Inferior parietal cortex (tissue), 1 donor: ENCODE data around the gene GCN1.

Source experiments
- DNase-seq: peaks from one replicate; pipeline ENCODE4 v3.0.0-alpha.2; 2016; ENCODE audit errors: extremely low spot score

Gene GCN1

DNA sequence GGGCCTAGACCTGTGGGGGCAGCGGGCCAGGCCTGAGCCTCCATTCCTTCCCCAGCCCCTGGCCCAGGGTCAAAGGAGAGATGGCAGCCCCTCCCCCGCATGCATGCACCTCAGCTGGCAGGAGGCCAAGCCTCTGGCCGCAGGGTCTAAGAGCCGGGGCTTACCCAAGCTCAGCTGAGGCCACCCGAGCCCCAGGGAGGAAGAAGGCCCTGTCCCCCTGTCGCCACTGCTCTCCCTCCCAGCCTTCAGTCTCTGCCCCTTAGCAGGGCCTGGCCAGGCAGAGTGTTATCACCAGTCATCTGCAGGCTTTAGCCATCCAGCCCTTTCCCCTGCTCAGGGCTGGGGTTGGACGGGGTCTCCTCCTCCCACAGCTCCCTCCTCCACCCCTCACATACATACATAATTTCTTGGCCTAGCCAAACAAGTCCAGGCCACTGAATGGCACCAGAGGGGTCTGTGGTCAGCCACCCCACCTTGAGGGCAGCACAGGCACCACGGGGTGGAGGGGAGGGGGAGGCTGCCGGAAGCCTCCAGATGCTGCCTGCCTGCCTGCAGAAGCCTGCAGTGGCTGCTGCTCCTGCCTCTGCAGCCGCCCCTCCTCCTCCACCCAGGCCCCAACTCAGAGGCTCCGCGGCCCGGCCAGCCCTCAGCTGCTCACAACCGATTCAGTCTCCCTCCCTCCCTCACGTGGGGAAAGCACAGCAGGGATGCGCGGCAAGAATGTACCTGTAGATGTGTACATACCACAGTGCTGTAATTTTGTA, 100.7 kb downstream of the GCN1 start:
- DNase-seq = no peak

DNA sequence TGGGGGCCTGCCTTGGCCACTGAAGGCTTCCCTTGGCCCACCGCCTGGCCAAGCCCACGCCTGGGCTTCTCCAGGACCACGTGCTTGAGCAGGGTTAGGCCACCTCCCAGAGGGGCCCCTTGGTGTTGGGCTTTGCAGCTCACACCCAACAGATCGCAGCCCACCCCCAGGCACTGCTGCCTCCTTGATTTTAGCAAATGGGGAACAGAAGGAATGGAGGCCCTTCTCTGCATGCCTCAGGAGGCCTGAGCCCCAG, 101.3 kb downstream of the GCN1 start:
- no peak for DNase-seq

DNA sequence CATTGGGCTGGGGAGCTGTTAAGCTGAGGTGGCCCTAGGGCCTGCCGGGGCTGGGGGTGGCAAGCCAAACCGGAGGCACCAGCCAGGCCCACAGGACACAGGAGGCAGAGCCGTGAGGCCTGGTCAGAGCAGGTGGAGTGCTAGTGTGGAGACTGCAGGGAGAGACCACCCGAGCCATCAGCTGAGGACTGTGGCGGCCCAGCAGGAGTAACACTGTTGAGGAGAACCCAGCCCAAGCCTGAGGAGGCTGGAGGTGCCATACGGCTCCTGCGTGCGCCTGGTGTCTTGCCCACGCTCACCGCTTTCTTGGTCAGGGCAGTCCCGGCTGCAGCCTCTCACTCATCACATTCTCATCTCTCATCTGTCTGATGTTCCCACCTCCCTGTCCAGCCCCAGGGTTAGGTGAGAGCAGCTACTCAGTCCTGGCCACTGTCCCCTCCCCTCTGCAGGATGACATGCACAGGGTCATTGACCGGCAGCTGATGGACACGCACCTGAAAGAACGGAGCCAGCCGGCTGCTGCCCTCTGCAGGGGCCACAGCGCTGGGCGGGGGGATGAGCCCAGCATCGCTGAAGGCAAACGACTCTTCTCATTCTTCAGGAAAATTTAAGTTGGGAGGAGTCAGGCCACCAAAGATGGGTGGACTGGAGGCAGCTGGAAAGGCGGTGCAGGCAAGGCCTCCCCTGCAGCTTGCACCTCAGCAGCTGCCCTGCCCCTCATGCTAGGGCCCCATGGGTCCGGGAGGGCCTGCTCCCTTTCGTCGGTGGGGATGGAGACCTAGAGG, 101.8 kb downstream of the GCN1 start:
- DNase-seq = no peak

DNA sequence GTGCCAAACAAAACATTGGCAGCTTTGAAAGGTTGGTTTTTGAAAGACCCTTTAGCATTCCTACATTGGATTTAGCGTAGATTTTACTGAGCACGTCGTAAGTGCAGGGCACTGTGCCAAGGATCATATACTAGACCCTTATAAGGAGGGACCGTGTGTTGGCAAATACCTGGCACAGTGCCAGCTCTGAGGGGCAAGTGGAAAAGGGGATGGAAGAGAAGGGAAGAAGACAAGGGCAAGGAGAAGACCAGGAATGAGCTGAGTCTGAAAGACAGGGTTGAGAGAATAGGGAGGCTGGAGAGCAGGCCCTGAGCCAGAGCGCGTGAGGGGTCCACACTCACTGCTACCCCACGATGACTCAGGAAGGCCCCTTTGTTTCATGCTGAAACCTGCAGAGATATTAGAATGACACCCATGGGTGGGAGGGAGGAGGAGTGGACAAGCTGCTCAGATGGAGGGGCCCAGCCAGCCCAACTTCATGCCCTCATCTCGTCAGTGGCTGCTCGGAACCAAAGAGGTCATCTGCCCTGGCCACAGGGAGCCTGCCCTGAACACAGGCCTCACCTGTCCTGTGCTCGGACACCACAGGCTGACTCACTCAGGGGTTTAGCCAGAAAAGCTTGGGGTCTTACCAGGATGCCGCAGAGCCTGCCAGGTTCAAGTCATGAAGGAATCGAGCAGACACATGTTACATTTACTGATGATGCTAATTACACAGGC, 103.0 kb downstream of the GCN1 start:
- DNase-seq = no peak

DNA sequence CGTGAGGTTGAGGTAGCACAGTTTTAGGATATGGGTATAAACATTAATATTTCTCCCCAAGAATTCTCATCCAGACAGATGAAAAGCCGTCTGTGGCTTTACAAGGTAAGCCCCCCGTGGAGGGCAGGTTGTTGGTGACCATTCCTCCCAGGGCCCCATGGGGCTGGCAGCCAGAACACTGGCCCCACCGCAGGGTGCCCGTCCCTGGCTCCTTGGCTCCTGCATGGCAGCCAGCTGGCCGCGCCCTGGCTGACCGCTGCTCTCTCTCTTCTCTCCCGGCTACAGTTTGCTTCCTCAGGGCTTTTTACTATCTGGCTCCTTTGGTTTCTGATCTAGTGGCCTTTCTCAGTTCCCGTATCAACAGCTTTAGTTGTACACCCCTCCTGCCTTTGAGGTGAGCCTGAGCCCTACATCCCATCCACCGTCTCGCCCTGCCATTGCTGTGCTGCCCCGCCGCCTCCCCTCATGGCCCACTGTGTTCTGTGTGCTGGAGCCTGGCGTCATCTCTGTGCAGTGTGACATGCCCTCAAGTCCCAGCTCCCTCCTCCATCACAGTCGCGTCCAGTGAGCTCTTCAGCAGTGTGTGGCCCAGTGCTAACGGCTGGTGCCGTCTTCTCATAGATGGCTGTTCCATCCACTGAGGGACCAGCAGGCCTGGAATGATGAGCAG, 103.8 kb downstream of the GCN1 start:
- no peak for DNase-seq

DNA sequence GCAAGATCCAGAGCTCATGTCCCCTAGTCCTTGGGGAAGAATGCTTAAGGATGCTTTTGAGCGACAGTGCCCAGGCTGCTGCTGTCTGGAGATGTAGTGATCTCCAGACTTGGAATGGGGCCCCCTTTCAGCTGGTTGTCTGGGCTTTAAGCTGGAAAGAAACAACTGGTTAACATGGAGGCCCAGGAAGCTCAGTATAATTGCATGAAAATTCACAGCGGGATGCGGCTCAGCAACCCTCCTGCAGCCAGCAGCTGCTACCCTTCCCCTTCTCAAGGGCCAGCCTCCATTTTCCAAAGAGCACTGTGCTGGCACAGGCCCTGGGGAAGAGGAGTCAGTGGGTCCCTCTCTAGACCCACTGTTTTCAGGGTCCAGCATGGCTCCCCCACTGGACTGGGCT, 104.3 kb downstream of the GCN1 start:
- DNase-seq = no peak

DNA sequence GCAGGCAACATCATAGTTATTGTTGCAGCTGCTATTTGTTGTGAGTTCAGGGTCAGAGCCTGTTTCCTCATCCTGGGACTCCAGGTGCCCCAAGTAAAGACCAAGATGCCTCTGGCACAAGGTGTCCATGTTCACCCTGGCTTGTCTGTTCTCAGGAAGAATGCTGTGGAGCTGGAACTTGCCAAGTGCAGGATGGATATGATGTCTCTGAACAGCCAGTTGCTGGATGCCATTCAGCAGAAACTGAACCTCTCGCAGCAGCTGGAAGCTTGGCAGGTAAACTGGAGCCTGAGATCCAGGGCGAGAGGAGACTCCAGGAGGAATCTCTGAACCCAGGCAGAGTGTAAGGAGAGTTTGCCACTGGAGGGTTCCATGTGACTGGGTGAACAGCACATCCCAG, 104.7 kb downstream of the GCN1 start:
- no peak for DNase-seq

DNA sequence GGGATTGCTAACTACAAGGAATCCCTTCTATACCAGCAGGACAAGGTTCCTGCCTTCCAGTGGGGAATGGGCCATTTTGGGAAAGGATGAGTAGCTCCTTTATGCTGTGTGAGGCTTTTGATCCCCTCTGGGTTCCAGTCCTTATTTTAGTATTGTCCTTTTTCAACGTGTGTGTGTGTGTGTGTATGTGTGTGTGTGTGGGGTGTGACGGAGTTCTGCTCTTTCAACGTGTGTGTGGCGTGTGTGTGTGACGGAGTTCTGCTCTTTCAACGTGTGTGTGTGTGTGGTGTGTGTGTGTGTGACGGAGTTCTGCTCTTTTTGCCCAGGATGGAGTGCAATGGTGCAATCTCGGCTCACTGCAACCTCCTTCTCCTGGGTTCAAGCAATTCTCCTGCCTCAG, 105.4 kb downstream of the GCN1 start:
- no peak for DNase-seq

DNA sequence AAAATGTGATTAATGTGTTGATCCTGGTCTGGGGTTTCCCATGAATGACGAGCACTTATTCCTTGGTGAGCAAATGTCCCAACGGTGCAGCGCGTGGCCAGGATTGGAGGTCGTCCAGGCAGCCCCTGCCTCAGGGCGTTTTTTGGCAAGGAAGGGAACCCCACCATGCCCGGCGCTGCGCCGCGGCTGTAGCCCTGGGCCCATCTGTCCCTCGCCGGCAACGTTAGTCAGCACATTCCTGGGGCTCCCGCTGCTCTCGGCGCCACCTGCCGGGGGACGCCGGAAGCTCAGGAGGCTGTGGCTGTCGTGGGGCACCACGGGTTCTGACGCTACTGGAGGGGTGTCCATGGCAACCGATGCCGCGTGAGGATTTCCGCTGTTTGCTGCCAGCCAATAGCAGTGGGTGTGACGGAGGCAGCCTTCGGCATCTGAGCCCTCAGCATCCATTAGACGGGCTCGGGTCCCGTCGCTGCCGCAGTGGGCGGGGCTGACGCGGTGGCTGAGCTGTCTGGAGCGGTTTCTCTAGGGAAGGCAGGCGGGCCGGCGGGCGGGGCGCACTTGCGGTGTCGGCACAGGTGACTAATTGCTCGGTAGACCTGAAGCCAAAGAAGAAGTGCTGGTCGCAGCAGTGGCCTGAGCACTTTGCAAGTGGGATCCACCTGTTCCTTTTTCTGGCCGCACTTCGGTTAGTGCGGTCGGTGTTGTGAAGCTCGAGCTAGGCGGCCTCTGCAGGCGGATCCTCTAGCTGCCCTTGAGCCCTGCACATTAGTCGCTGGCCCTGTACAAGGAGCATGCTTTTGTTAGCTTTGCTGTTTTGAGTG, 107.5 kb downstream of the GCN1 start:
- peak; percentile 98 for DNase-seq

DNA sequence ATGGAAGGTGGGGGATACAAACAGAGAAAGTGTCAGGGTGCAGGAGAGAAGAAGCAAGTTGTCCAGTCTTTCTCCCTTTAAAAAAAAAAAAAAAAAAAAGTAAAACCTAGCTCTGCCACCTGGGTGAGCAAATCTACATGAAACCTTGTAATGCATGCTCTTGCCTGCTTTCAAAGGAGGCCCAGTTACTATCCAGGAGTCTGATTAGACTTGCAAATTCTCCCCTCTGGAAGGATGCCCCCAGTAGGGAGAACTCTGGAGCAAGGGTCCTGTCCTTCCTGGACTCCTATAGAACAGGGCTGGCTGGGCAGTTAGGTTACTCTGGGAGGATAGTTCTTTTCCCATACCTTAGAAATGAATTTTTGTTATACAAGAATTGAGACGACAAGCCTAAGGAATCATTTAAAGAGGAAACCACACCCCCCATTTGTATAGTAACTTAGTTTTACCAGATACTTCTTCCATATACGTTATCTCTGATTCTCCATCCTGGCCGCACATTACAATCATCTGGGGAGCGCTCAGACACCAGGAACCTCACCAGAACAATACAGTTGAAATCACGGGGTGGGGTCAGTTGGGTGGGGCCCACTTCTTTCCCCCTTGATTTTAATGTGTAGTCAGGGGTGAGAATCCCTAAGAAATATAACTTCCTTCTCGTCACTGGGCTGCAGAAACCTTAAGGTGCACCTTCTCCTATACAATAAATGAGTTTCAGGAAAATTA, 108.4 kb downstream of the GCN1 start:
- no peak for DNase-seq

DNA sequence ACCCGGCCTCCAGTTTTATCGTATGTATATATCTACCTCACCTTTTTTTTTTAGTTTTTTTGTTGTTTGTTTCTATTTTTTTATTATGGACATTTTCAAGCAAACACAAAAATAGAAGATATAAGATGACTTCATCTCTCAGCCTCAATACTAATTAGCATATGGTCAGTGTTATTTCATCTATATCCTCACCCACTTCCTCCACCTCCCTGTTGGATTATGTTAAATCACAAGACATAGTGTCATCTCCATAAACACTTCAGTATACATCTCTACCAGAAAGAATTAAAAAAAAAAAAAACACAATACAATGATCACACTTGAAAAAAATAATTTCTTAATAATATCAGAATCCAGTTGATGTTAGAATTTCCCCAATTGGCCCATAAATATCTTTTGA, 112.9 kb downstream of the GCN1 start:
- no peak for DNase-seq

DNA sequence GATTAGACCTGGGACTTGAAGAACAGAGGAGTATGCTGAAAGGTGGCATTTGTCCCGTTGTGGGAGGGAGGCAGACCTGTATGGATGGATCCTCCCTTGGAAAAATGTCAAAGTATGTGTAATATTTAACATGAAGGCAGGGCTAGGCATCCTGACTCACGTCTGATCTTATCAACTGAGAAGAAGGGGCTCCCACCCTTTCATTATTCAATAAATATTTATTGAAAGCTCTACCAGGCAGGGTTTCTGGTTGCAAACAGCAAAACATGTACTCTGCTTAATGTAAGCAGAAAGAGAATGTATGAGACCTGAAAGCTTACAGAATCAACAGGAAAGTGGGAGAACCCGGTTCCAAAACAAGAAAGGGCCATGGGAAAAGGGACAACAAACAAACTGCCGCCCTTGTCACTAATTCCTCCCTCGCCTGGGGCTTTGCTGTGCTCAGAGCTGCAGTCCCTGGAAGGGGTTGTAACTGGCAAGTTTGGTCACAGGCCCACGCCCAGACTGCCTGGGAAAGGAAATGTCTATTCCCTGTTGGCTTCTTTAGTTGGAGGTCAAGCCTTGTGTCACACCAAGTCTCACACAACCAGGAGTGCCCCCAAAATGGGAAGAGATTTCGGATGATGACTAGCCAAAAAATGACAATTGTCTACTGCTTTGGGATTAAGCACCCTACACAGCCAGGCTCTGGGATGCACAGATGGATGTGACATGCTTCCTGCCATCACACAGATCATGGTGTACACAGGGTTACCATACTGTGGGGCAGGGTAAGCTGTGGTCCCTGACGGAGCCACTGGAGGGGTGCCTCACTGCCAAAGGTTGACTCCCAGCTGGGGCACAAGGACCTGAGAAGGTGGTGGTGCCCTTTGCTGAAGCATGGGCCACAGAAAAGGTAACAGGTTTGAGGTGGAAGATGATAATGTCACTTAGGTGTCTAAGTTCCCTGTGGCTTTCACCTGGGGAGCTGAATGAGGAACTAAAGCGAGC, 114.8 kb downstream of the GCN1 start:
- DNase-seq = no peak

DNA sequence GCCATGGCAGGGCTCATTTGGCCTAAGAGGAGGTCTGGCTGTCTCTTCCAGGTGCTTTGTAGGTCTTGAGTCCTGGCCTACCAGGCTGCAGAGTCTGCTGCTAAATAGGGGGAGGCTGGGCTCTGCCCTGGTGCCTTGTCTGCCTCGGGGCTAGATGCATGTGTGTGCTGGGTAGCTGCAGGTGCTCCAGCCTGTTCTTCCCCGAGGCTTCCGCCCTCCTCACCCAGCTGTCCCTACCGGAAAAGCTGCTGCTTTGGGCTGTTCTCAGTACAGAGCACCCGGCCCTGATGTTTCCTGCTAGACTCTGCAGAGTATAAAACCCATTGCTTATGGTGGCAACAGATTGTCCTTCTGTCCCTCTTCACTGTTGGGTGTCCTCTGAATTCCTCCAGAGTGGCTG, 115.6 kb downstream of the GCN1 start:
- no peak for DNase-seq

DNA sequence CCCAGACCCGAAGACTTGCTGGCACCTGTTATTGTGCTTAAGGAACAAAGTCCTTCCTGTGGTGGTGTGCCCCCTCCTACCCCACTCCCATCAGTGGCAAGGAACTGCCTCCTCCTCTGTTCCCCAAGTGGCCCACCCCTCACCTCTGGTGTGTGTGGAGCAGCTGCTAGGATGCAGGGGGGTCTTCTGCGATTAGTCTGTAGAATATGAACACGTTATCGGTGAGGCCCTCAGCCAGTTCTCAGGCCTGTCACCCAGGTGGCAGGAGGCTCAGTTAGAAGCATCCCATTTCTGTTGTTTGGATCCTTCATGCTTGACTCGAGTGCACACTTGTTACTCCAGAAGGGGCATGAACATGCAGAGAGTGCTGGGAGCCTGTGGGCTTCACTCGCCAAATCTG, 117.3 kb downstream of the GCN1 start:
- no peak for DNase-seq
